Esophagus (tissue), 2 donors: Measurements from ENCODE around the gene ERFE. TPM values are rescaled to one million over a fixed set of nuclear protein-coding genes. Genes with fewer than 3 reads are reported as not detected.
A peak's percentile ranks its signal among the peaks of the same experiment; 100 is the strongest.

Experiments
- H3K27ac ChIP-seq, 2 donors: one replicate each; pipeline ENCODE4 v1.5.1; 2013; ENCODE audit warnings: low read depth in 2 of 2, mild to moderate bottlenecking in 2 of 2, inconsistent platforms in 1 of 2, low read length in 1 of 2, moderate library complexity in 1 of 2
- H3K27me3 ChIP-seq, 2 donors: one replicate each; pipeline ENCODE4 v1.6.1; 2013; ENCODE audit warnings: low read length in 2 of 2, control low read depth in 1 of 2, mild to moderate bottlenecking in 1 of 2; ENCODE audit not compliant: insufficient read depth in 2 of 2, control insufficient read depth in 1 of 2
- H3K36me3 ChIP-seq, 2 donors: one replicate each; pipeline ENCODE4 v1.6.1; 2013; ENCODE audit warnings: low read length in 1 of 2; ENCODE audit not compliant: control insufficient read depth in 2 of 2, insufficient read depth in 2 of 2
- H3K4me1 ChIP-seq, 2 donors: one replicate each; pipeline ENCODE4 v1.6.1; 2013; ENCODE audit warnings: low read length in 1 of 2; ENCODE audit not compliant: control insufficient read depth in 2 of 2, insufficient read depth in 2 of 2
- H3K4me3 ChIP-seq, 2 donors: one replicate each; pipeline ENCODE4 v1.5.1; 2013; ENCODE audit warnings: low read length in 2 of 2, mild to moderate bottlenecking in 2 of 2, low read depth in 1 of 2, moderate library complexity in 1 of 2
- H3K9me3 ChIP-seq, 2 donors: one replicate each; pipeline ENCODE4 v1.6.1; 2013; ENCODE audit warnings: mild to moderate bottlenecking in 2 of 2, low read depth in 1 of 2, low read length in 1 of 2, moderate library complexity in 1 of 2; ENCODE audit not compliant: control insufficient read depth in 2 of 2, insufficient read depth in 1 of 2
- WGBS, 2 donors: extraction: QIAGEN DNeasy Blood & Tissue Kit; methylation state at CpG; one replicate each; pipeline ENCODE4 v1.1.7; 2013; 5-methylcytosine and 5-hydroxymethylcytosine counted together
- polyA plus RNA-seq, 2 donors: library from polyadenylated mRNA; stranded (reverse); fragments of 200-250 nt; gene quantifications; one replicate each; pipeline ENCODE4 v1.2.3, GENCODE V29; 2013
- donor health status: healthy with polysubstance abuse.
- donor health status: Bipolar disorder and iron deficiency.

Gene ERFE
- polyA plus RNA-seq, 2 donors, result 0.06 to 0.38 TPM

DNA sequence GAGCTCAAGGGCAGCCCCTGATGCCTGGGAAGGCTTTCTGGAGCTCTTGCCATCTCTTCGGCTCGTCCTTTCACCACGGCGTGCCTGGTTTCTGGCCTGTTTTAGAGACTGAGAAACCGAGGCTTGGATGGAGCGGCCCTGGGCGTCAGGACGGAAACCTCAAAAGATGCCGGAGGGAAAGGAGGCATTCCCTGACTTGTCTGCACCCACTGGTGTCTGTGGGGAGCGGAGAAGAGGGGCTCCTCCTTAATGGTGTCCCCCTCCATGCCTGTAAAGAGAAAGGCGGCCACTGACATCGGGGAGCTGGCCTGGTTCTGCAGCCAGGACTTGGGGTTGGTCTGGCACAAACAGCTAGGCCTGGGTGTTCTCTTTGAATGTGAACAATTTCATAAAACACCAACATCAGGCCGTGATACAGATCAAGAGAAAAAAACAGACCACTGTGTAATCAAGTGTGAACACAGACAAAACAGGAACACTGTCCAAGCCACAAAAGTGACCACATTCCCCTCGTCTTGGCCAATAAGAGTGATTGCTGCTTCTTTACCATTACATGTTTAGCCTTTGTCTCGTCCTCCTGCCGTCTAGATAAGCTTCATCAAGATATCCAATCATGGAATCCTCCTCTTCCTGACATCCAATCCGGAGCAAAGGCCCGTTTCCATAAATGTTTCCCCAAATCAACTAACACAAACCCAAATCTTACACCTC lies 45.4 kb downstream of the ERFE start:
- no peaks in the 10 kb centered on the region for H3K27me3 ChIP-seq
- no peaks in the 10 kb centered on the region for H3K9me3 ChIP-seq
- no peaks in the 10 kb centered on the region for H3K36me3 ChIP-seq
- WGBS, 2 donors, result 57% methylated on average over 18 of the region's 18 CpGs
- H3K27ac ChIP-seq, result peak overlapping the region; percentile 86 to 91
- peak overlapping the region; percentile 47 to 84 for H3K4me3 ChIP-seq
- peaks cover 2 to 4% of the 10 kb centered on the region in 2 donors for H3K4me1 ChIP-seq

DNA sequence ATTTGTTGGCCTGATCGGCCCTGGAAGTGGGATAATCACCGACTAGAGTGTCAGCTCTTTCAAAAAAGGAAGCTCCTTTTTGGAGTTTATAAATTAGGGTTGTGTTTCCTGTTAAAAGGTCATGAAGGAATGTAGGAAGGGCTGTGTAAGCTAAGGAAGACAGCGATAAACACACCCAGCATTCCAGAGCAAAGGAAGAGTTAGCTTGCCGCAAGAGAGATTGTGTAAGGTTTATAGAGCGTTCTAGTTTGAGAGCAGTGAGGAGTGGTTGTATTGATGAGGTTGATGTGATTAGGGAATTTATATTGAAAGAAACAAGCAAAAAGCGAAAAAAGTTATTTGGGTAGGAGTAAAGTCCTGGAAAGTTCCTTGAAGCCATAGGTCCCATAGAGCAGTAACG lies 48.2 kb downstream of the ERFE start:
- 78 to 86% methylated on average over 7 of the region's 7 CpGs for WGBS, 2 donors
- Histone ChIP-seq H3K27ac (no peak overlapping the region), H3K4me3 (no peak overlapping the region), H3K27me3 (no peaks in the 10 kb centered on the region), H3K9me3 (no peaks in the 10 kb centered on the region), H3K4me1 (peaks cover 2% of the 10 kb centered on the region in 2 donors), H3K36me3 (no peaks in the 10 kb centered on the region)

DNA sequence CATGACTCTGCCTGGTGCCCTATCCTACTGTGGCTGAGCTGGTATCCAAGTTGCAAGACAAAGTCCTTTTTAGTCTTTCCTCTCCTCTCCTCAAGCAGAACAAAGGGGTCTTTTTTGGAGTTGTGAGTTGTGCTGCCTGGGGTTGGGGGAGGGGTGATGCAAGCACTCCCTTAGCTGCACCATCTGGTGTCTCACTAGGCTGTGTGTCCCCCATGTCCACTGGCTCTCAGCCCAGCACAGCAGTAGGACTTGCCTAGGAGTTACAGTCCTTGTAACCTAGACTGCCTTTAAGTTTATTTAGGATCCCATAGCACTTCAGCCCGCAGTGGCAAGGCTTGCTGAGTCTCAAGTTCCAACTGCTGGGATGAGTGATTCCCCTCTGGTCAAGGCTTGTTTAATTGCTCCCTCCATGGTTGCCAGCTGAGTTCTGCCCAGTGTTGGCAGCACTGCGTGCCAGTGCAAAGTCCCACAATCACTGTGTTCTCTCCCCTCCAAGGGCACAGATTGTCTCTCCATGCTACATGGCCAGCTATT lies 57.9 kb downstream of the ERFE start:
- Histone ChIP-seq H3K4me3 (no peak overlapping the region), H3K27ac (no peak overlapping the region), H3K9me3 (no peaks in the 10 kb centered on the region), H3K4me1 (no peaks in the 10 kb centered on the region), H3K36me3 (no peaks in the 10 kb centered on the region), H3K27me3 (no peaks in the 10 kb centered on the region)
- 71 to 84% methylated on average over 2 of the region's 2 CpGs for WGBS, 2 donors

Other genes starting within 250 kb of the ERFE start
- gene UBE2F, start 192.0 kb upstream of the ERFE start, polyA plus RNA-seq, result 10 to 100 TPM; 45.5 to 52.3 TPM
- gene SCLY, start 98.0 kb upstream of the ERFE start, polyA plus RNA-seq, result 1 to 10 TPM; 6.3 to 6.6 TPM
- under 1 TPM; 0.09 to 0.12 TPM for gene ESPNL, start 58.6 kb upstream of the ERFE start, polyA plus RNA-seq
- under 1 TPM; 0.21 to 0.24 TPM for gene KLHL30, start 20.3 kb upstream of the ERFE start, polyA plus RNA-seq
- gene ILKAP, start 44.7 kb downstream of the ERFE start, polyA plus RNA-seq, result 10 to 100 TPM; 36.7 to 41.4 TPM
- 1 to 10 TPM; 2.5 to 3.0 TPM for gene HES6, start 81.1 kb downstream of the ERFE start, polyA plus RNA-seq
- gene PER2, start 129.6 kb downstream of the ERFE start, polyA plus RNA-seq, result 10 to 100 TPM in 1 of 2 donors, 1 to 10 TPM in 1; 4.9 to 12.6 TPM
- gene TRAF3IP1, start 161.5 kb downstream of the ERFE start, polyA plus RNA-seq, result 1 to 10 TPM; 3.2 to 4.8 TPM